Activated CD4-positive, alpha-beta memory T cell treated with anti-CD3 and anti-CD28 coated beads for 36 hours (primary cell): Measurements from ENCODE around the gene CREB3L4. TPM values are rescaled to one million over a fixed set of nuclear protein-coding genes. Genes with fewer than 3 reads are reported as not detected.

ENCODE experiments used
- CTCF ChIA-PET: fragments of 350-600 bp; sonication (Branson Sonifier 250); formaldehyde crosslinking; loops from one replicate; lab custom pipeline; 2021; ENCODE audit warnings: antibody characterized with exemption, inconsistent platforms; lab: Charles Lee
- POLR2A ChIA-PET: fragments of 350-600 bp; sonication (Branson Sonifier 250); formaldehyde crosslinking; loops from one replicate; lab custom pipeline; 2021; ENCODE audit warnings: antibody characterized with exemption; lab: Charles Lee
- DNase-seq: peaks from one replicate; pipeline ENCODE4 v3.0.0-alpha.2; 2020
- H3K27ac Mint-ChIP-seq: one replicate; pipeline ENCODE4 v1.8.0; 2021; ENCODE audit warnings: mixed read lengths
- H3K27me3 Mint-ChIP-seq: one replicate; pipeline ENCODE4 v1.8.0; 2021; ENCODE audit warnings: mixed read lengths
- H3K36me3 Mint-ChIP-seq: one replicate; pipeline ENCODE4 v1.8.0; 2021; ENCODE audit warnings: mixed read lengths
- H3K4me1 Mint-ChIP-seq: one replicate; pipeline ENCODE4 v1.8.0; 2021; ENCODE audit warnings: low read depth, mixed read lengths
- H3K4me3 Mint-ChIP-seq: one replicate; pipeline ENCODE4 v1.8.0; 2021; ENCODE audit warnings: mild to moderate bottlenecking, mixed read lengths
- H3K9me3 Mint-ChIP-seq: one replicate; pipeline ENCODE4 v1.8.0; 2021; ENCODE audit warnings: mixed read lengths
- intact Hi-C: fragments of 100-400 bp; cut with micrococcal nuclease; formaldehyde crosslinking; loops from one replicate; pipeline ENCODE4 v1.15.1; 2023
- microRNA-seq: library from miRNA; unstranded; fragments of <30 nt; microRNA quantifications from one replicate; pipeline ENCODE4 v1.2.0, GENCODE V29; 2022; ENCODE audit warnings: borderline number of aligned reads, borderline microRNAs expressed, borderline replicate concordance
- total RNA-seq, 2 experiments: library from RNA; stranded (reverse); gene quantifications; one replicate each; pipeline ENCODE4 v1.2.3, GENCODE V29; 2021

The CREB3L4 gene
- total RNA-seq, 2 experiments from 2014 or later, result 8.5 to 8.7 TPM

- no peak overlapping the region for H3K4me3 Mint-ChIP-seq
- H3K27me3 Mint-ChIP-seq, result no peaks in the 10 kb centered on the region
- CTCF ChIA-PET, result no interaction called here
- POLR2A ChIA-PET, result no interaction called here
- no peaks in the 10 kb centered on the region for H3K36me3 Mint-ChIP-seq
- no peaks in the 10 kb centered on the region for H3K9me3 Mint-ChIP-seq
- no peak for DNase-seq
- intact Hi-C loops, result no loop called here
- H3K27ac Mint-ChIP-seq, result no peak overlapping the region
- no peaks in the 10 kb centered on the region for H3K4me1 Mint-ChIP-seq
Observed at GRCh38 chr1:154019269-154019668, 51.6 kb downstream of the CREB3L4 start.

- Mint-ChIP-seq H3K36me3 (no peaks in the 10 kb centered on the region), H3K9me3 (no peaks in the 10 kb centered on the region)
- CTCF ChIA-PET, result no interaction called here
Observed at GRCh38 chr1:154019940-154020339, 52.2 kb downstream of the CREB3L4 start.

More at GRCh38 chr1:154019940-154020339, 52.2 kb downstream of the CREB3L4 start:
- no peaks in the 10 kb centered on the region for H3K27me3 Mint-ChIP-seq
- intact Hi-C loops, result no loop called here
- no peaks in the 10 kb centered on the region for H3K4me1 Mint-ChIP-seq
- no peak for DNase-seq
- H3K27ac Mint-ChIP-seq, result no peak overlapping the region
- no peak overlapping the region for H3K4me3 Mint-ChIP-seq
- POLR2A ChIA-PET, result no interaction called here

Small RNA genes lying within 50 kb of the gene (microRNA-seq; reads per million reads assigned to microRNA genes)
- 2.0 reads per million for gene MIR6737

Other genes starting within 250 kb of the CREB3L4 start
- 10 to 100 TPM; 45.5 to 47.7 TPM for gene INTS3, start 239.9 kb upstream of the CREB3L4 start, total RNA-seq
- gene SLC27A3, start 192.5 kb upstream of the CREB3L4 start, total RNA-seq, result 1 to 10 TPM; 5.9 to 7.8 TPM
- gene GATAD2B, start 44.9 kb upstream of the CREB3L4 start, total RNA-seq, result 10 to 100 TPM; 66.4 to 67.9 TPM
- 100 to 1,000 TPM in 1 of 2 experiments, 10 to 100 TPM in 1; 98.1 to 108 TPM for gene DENND4B, start 21.2 kb upstream of the CREB3L4 start, total RNA-seq
- 10 to 100 TPM; 60.8 to 78.0 TPM for gene CRTC2, start 9.3 kb upstream of the CREB3L4 start, total RNA-seq
- gene SLC39A1, start 4.4 kb upstream of the CREB3L4 start, total RNA-seq, result 10 to 100 TPM; 67.0 to 68.7 TPM
- gene JTB, start 9.8 kb downstream of the CREB3L4 start, total RNA-seq, result 100 to 1,000 TPM; 134 to 136 TPM
- 1 to 10 TPM; 2.9 to 4.1 TPM for gene RAB13, start 18.4 kb downstream of the CREB3L4 start, total RNA-seq
- gene RPS27, start 22.9 kb downstream of the CREB3L4 start, total RNA-seq, result 1,000 to 10,000 TPM; 1,861 to 1,992 TPM
- gene NUP210L, start 187.2 kb downstream of the CREB3L4 start, total RNA-seq, result under 1 TPM; 0.05 to 0.12 TPM
- gene TPM3, start 224.2 kb downstream of the CREB3L4 start, total RNA-seq, result 100 to 1,000 TPM; 726 to 736 TPM
- not detected for gene CFAP141, start 238.4 kb downstream of the CREB3L4 start, total RNA-seq